A673 (cell line): ENCODE results near the gene CDK8. TPM values are rescaled to one million over a fixed set of nuclear protein-coding genes. Genes with fewer than 3 reads are reported as not detected.

Source experiments
- BruUV-seq: library from RNA; stranded (reverse); fragments of 400-500 nt; replicated peaks from 2 replicates; lab custom pipeline; 2021; lab: Mats Ljungman, UMichigan
- CTCF ChIA-PET: fragments of 300-600 bp; sonication (Branson Sonifier 250); formaldehyde crosslinking; loops from one replicate; lab custom pipeline; 2022; ENCODE audit warnings: antibody characterized with exemption; lab: Charles Lee
- POLR2A ChIA-PET: fragments of 300-600 bp; sonication (Branson Sonifier 250); formaldehyde crosslinking; loops from one replicate; lab custom pipeline; 2022; ENCODE audit warnings: antibody characterized with exemption; ENCODE audit not compliant: low non-redundant PET; lab: Charles Lee
- DNase-seq: peaks from one replicate; pipeline ENCODE4 v3.0.0-alpha.2; 2015; ENCODE audit warnings: low spot score
- H3K27ac ChIP-seq: fragments of 200-600 bp; sonication (generic); 2 replicates; pipeline ENCODE4 v1.5.1; 2016; ENCODE audit warnings: mixed run types, low read depth, mild to moderate bottlenecking, mixed read lengths, antibody characterized with exemption, low read length; ENCODE audit not compliant: poor library complexity, severe bottlenecking
- H3K27me3 ChIP-seq: fragments of 200-600 bp; sonication (generic); replicated peaks from 2 replicates; pipeline ENCODE4 v1.6.1; 2017; ENCODE audit warnings: mixed run types, low read depth, mild to moderate bottlenecking, mixed read lengths, antibody characterized with exemption, low read length; ENCODE audit not compliant: insufficient read depth, poor library complexity
- H3K36me3 ChIP-seq: fragments of 200-600 bp; sonication (generic); 2 replicates; pipeline ENCODE4 v1.6.1; 2016; ENCODE audit warnings: mixed run types, mild to moderate bottlenecking, mixed read lengths, antibody characterized with exemption, low read length; ENCODE audit not compliant: insufficient read depth, poor library complexity, severe bottlenecking
- H3K4me1 ChIP-seq: fragments of 200-600 bp; sonication (generic); 2 replicates; pipeline ENCODE4 v1.6.1; 2017; ENCODE audit warnings: mixed run types, mild to moderate bottlenecking, mixed read lengths, antibody characterized with exemption, low read length; ENCODE audit not compliant: insufficient read depth, poor library complexity, severe bottlenecking
- H3K4me3 ChIP-seq: fragments of 200-600 bp; sonication (generic); 2 replicates; pipeline ENCODE4 v1.5.1; 2016; ENCODE audit warnings: low read depth, mixed run types, mild to moderate bottlenecking, mixed read lengths, low read length; ENCODE audit not compliant: poor library complexity, severe bottlenecking
- H3K9me3 ChIP-seq: fragments of 200-600 bp; sonication (generic); 2 replicates; pipeline ENCODE4 v1.6.1; 2016; ENCODE audit warnings: mixed run types, low read depth, mild to moderate bottlenecking, mixed read lengths, antibody characterized with exemption, low read length; ENCODE audit not compliant: poor library complexity, severe bottlenecking
- CTCF ChIP-seq: fragments of 300-800, 200-600 bp; sonication (generic); conservative IDR thresholded peaks from 2 replicates; pipeline ENCODE4 v1.5.1; 2017; ENCODE audit warnings: low read depth, mild to moderate bottlenecking, antibody characterized with exemption, low read length, moderate library complexity, mixed read lengths
- EZH2 ChIP-seq: fragments of 200-600 bp; sonication (generic); IDR thresholded peaks from 2 replicates; pipeline ENCODE4 v1.6.1; 2017; ENCODE audit warnings: borderline replicate concordance, low read depth, mild to moderate bottlenecking, mixed read lengths, antibody characterized with exemption, low read length; ENCODE audit not compliant: poor library complexity, severe bottlenecking
- intact Hi-C: fragments of 100-400 bp; cut with micrococcal nuclease; formaldehyde crosslinking; loops from one replicate; pipeline ENCODE4 v1.10.0; 2022; ENCODE audit not compliant: unreplicated experiment
- total RNA-seq: library from RNA; stranded (reverse); gene quantifications from 2 replicates; pipeline ENCODE4 v1.2.3, GENCODE V29; 2021

Gene CDK8
- total RNA-seq, 1 experiment from 2014 or later: 23.1 TPM

- no peaks in the 10 kb centered on the region for H3K36me3 ChIP-seq
- no peaks in the 10 kb centered on the region for H3K4me1 ChIP-seq
- no peak for DNase-seq
- H3K27ac ChIP-seq: no peak overlapping the region
- ChIA-PET POLR2A (no interaction called here), CTCF (no interaction called here)
- no TSS peak for BruUV-seq
- no peaks in the 10 kb centered on the region for H3K27me3 ChIP-seq
- no peaks in the 10 kb centered on the region for H3K9me3 ChIP-seq
- no peak for TF ChIP-seq EZH2
- no peak for TF ChIP-seq CTCF
- no peak overlapping the region for H3K4me3 ChIP-seq
- intact Hi-C loops: no loop called here
Observed at GRCh38 chr13:26324294-26324693, 70.4 kb downstream of the CDK8 start.

GRCh38 chr13:26324867-26325266 lies 70.9 kb downstream of the CDK8 start:
- intact Hi-C loops: no loop called here

GRCh38 chr13:26325876-26326275 lies 71.9 kb downstream of the CDK8 start:
- ChIA-PET POLR2A (interaction anchor here (0.5 kb wide), 1 partner anchor 88 kb away, joined by 4 read pairs; no protein-coding TSS in a partner anchor), CTCF (no interaction called here)
- BruUV-seq: no TSS peak
- H3K36me3 ChIP-seq: no peaks in the 10 kb centered on the region
- H3K4me1 ChIP-seq: no peaks in the 10 kb centered on the region
- H3K9me3 ChIP-seq: no peaks in the 10 kb centered on the region
- H3K27ac ChIP-seq: no peak overlapping the region
- DNase-seq: no peak
- TF ChIP-seq CTCF: no peak
- no peak for TF ChIP-seq EZH2
- no peaks in the 10 kb centered on the region for H3K27me3 ChIP-seq
- intact Hi-C loops: no loop called here
- H3K4me3 ChIP-seq: no peak overlapping the region

More at GRCh38 chr13:26324867-26325266, 70.9 kb downstream of the CDK8 start:
- no peaks in the 10 kb centered on the region for H3K36me3 ChIP-seq
- no TSS peak for BruUV-seq
- no peaks in the 10 kb centered on the region for H3K4me1 ChIP-seq
- no peaks in the 10 kb centered on the region for H3K27me3 ChIP-seq
- no peak overlapping the region for H3K4me3 ChIP-seq
- no peak for DNase-seq
- POLR2A ChIA-PET: no interaction called here
- CTCF ChIA-PET: no interaction called here
- H3K27ac ChIP-seq: no peak overlapping the region
- no peaks in the 10 kb centered on the region for H3K9me3 ChIP-seq
- TF ChIP-seq CTCF (no peak), EZH2 (no peak)
